NCI-H748 (cell line): ENCODE results near the gene CEP152.

Source experiments
- DNase-seq: peaks from one replicate; lab custom pipeline; 2025; ENCODE audit not compliant: unreplicated experiment; lab: John Stamatoyannopoulos, UW

Gene CEP152

DNA sequence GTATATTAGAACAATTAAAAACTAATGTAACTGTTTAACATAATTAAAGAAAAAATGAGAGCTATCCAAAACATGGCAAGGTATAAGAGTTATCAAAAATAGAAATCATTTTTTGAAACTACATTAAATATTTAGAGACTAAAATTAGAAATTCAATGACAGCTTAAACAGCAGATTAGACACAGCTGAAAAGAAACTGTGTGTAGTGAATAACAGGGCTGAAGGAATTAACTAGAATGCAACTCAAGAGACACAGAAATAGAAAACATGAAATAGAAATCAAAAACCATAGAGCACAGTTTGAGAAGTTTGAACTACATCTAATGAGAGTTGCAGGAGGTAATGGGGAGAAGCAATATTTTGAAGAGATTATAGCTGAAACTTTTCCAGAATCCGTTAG, 105.5 kb downstream of the CEP152 start:
- DNase-seq: no peak

DNA sequence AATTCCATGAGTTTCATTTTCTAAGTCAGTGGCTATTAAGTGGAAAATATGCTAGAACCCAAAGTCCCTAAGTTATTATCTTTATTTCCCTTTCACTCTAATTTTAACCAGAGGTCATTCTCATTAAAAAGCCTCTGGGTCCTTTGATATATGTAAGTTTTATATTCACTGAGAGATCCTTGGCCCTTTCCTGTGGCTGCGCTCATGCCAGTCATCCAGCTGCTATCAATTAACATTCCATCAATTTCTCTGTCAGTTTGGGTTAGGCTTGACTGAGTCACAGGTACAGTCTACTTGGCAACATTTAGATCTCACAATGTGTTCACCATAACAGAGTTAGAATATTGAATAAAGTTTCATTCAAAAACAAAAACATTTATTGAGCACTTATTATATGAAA, 107.3 kb downstream of the CEP152 start:
- no peak for DNase-seq

DNA sequence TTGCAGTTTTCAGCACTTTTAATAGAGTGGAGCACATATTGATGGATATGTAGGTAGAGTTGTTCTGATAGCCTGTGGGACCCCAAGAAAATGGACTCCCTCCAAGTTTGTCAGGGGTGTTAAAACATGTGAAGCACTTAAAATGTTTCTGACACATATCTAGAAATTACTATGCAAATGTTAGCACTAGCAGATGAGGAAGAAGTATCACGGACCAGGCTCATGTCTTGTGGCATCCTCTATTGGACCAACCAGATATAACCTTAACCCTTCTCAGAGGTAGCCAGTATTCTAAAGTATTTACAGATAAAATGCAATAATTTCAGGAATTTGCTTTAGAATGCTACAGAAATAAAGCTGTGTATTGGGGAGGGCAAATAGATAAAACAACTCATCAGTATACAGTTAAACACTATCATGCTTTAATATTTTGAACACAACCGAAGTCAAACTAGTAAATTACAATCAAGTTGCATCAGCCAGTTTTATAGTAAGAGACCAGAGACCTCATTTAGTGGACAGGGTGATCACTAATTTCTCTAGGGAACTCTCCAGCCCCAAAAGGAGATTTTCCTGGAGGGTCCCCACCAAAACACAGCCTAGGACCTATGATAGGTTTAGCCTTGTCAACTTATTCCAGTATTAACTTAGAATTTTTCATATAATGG, 108.2 kb downstream of the CEP152 start:
- DNase-seq: no peak

DNA sequence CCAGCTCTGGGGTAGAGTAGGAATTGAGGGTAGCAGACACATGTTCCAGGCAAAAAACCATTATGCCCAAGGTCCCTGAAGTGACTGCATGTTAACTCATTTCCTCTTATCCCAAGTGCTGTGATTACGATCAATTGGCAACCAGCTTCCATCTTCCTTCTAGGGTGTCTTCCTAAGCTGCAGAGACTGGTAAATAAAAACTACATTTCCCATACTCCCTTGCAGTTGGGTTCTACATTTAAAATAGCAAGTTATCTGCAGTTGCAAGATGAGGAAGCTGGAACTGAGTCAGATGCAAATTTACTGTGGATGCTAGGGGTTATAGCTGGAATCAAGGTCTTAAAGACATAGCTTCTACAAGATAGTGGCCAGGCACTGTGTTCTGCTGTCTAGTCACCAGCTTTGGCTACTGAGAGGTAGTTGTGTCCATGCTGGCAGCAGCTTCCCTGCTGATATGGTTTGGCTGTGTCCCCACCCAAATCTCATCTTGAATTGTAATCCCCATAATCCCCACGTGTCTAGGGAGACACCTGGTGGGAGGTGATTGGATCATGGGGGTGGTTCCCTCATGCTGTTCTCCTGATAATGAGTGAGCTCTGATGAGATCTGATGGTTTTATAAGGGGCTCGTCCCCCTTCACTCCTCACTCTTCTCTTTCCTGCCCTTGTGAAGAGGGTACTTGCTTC, 114.1 kb downstream of the CEP152 start:
- no peak for DNase-seq

DNA sequence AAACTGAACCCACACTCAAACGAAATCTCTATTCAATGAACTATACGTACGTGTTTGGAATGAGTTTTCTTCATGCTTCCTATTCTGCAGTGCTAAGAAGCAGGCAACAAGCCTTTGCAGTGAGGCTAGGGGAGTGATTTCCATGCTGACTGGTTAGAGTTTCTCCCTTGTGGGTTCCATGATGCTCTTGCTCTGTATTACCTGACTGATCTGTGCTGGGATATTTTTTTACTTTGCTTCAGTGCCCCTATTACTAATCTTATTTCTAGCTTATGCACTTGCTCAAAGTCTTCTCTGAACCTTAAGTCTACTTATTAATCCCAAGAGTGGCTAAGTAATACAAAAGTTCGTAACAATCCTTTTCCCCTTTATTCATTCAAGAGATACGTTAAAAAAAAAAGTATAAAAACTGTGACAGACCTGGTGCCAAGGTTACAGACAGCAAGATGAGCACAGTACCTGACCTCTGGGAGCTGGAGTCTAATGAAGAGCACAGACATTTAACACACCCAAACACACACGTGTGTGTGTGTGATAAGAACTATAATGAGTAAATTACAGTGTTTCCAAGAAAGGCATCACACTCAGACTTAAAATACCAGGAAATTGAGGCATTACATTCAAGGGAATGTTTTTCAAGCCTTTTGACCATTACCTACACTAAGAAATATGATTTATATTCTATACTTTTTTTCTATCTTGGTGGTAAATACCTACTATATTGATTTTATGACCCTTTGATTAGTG, 114.9 kb downstream of the CEP152 start:
- DNase-seq: no peak

DNA sequence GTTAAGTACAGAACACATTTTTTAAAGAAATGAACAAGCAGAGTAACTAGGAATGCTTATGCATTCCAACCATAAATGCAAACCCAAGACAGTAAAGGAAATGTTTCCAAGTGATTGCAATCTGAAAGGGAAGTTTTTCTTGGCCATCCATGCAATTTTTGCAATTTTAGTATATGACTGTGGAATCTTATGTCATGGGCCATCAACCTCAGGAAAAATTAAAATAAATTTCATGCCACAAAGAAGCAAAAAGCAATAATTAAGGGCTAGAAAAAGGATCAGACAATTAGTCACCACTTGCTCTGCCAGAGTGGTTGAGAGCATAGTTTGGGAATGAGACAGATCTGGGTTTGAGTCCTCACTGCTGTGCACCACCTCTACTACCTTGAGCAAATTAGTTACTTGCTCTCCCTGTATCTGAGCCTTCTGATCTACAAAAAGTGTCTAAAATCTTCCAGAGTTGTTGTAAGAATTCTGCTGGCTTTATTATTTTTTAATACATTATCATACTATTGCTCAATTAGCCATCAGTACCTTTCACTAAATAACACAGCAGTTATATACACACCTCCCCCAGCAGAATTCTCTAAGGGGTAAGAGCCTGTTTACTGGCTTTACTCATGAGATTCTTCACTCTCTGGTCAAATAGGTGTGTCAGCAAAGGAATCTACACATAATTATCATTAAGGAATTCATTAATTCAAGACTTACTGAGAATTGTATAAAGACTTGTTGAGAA, 115.6 kb downstream of the CEP152 start:
- DNase-seq: no peak

DNA sequence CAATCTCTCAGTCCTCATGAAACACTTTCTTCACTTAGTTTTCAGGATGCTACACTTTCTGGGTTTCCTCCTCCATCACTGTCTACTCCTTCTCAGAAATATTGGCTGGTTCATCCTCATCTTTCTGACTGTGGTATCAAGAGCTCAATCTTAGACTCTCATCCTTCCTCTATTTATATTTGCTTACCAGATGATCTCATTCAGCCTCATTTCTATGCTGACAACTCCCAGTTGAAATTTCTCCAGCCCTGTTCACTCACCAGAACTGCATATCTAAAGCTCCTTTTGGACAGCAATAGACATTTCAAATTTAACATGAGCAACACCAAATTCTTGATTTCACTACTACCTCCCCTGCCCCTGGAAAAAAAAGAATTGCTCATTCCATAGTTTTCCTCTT, 117.4 kb downstream of the CEP152 start:
- no peak for DNase-seq

DNA sequence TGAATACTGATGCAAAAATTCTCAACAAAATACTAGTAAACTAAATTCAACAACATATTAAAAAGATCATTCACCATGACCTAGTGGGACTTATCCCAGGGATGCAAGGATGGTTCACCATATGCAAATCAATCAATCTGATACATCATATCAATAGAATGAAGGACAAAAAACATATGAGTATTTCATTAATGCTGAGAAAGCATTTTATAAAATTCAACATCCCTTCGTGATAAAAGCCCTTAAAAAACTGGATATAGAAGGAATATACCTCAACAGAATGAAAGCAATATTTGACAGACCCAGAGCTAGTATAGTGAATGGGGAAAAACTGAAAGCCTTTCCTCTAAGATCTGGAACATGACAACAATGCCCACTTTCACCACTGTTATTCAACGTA, 122.4 kb downstream of the CEP152 start:
- no peak for DNase-seq
